C4-2B (cell line): ENCODE results near the gene ELOVL3.

ENCODE experiments used
- ZFX ChIP-seq: fragments of 450-650 bp; IDR thresholded peaks from 2 replicates; pipeline ENCODE4 v1.6.1; 2017
- TF ChIP-seq, protein P1 (sequence below): fragments of 450-650 bp; conservative IDR thresholded peaks from 2 replicates; pipeline ENCODE4 v1.5.1; 2017; ENCODE audit warnings: mild to moderate bottlenecking

GRCh38 chr10:102275343-102275742 lies 49.2 kb downstream of the ELOVL3 start:
- TF ChIP-seq, protein P1, sequence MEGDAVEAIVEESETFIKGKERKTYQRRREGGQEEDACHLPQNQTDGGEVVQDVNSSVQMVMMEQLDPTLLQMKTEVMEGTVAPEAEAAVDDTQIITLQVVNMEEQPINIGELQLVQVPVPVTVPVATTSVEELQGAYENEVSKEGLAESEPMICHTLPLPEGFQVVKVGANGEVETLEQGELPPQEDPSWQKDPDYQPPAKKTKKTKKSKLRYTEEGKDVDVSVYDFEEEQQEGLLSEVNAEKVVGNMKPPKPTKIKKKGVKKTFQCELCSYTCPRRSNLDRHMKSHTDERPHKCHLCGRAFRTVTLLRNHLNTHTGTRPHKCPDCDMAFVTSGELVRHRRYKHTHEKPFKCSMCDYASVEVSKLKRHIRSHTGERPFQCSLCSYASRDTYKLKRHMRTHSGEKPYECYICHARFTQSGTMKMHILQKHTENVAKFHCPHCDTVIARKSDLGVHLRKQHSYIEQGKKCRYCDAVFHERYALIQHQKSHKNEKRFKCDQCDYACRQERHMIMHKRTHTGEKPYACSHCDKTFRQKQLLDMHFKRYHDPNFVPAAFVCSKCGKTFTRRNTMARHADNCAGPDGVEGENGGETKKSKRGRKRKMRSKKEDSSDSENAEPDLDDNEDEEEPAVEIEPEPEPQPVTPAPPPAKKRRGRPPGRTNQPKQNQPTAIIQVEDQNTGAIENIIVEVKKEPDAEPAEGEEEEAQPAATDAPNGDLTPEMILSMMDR, result no peak
- TF ChIP-seq ZFX, result no peak
